Medulla oblongata (tissue), 1 donor: ENCODE measurements around the gene RNF213.

ENCODE experiments used
- DNase-seq: peaks from one replicate; pipeline ENCODE4 v3.0.0-alpha.2; 2015; ENCODE audit errors: extremely low spot score

RNF213 gene

DNA sequence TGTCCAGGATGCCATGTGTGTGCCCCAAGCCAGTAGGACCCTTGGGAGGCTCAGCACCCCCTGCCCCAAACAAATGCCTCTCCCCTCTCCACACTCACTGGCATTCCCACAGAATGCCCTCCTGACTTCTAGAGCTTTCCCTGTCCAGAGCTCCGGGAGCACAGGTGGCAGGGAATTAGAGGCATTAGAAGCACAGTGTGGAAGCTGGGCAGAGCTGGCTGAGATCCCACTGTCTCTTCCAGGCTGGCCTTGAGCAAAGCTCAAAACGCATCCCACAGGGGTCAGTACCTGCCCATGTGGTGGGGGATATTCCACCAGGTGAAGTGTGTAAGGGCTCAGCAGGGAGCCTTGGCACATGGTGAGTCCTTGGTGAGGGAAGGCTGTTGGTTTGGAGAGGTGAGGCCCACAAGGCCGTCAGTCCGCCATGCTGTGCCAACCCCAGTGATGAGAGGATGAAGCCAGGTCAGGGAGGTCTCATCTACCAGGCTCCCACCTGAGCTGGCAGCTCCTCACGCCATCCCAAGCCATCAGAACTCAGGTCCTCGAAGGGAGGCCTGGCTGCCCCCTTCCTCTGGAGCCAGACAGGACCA is 172.4 kb downstream of the RNF213 start:
- no peak for DNase-seq

DNA sequence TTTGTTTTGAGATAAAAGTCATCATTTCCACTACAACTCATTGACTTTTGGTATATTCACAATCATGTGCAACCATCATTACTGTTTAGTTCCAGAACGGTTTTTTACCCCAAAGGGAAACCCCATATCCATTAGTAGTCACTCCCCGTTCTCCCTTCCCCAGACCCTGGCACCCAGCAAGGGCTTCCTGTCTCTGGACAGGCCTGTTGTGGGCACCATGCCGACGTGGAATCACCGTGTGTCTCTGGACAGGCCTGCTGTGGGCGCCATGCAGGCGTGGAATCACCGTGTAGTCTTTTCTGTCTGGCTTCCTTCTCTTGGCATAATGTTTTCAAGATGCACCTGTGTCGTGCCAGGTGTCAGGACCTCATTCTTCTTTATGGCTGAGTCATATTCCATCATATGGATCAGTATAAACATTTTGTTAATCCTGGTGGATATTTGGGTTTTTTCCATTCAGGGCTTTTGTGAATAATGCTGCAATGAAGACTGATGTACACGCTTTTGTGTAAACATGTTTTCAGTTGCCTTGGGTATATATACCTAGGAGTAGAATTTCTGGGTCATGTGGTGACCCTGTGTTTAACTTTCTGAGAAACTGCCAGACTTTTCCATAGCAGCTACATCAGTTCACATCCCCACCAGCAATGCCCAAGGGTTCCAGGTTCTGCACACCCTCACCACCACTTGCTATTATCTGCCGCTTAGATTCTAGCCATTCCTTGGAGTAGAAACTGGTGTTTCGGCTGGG is 173.4 kb downstream of the RNF213 start:
- DNase-seq: no peak

DNA sequence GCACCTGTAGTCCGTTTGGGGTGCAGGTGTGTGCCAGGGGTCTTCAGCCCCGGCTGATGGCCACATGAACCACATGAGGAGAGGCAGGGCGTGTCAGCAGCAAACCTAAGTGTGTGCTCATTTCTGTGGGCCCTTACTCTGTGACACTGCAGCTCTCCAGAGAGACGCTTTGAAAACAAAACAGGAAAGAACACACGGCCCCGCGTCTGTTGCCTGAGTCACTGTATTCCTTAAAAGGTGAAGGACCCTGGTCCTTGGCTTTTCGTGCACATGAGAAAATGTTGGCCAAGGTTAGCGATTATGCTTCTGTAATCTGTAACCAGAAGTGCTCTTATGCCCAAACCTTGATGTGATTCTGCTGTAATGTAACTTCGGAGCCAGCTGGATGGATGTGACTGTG is 176.9 kb downstream of the RNF213 start:
- no peak for DNase-seq

- DNase-seq: no peak
These were observed 178.2 kb downstream of the RNF213 start for GRCh38 chr17:80438806-80439205.

DNA sequence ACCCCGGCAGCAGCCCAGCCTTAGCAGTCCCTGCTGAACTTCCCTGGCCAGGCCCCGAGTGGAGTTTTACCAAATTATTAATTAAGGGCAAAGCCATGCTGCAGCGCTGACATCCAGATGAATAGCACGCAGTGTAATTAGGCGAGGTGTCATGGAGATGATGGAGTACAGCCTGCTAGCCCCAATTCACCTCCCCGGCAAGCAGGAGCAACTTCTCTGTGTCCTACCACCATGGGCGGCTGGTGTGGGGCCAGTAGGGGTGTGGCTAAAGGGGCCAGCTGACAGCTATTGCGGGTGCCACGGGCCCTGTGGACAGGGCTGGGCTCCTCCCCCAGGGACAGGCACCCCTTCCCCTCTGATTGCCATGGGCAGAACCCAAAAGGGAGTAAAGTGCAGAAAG is 178.8 kb downstream of the RNF213 start:
- no peak for DNase-seq

DNA sequence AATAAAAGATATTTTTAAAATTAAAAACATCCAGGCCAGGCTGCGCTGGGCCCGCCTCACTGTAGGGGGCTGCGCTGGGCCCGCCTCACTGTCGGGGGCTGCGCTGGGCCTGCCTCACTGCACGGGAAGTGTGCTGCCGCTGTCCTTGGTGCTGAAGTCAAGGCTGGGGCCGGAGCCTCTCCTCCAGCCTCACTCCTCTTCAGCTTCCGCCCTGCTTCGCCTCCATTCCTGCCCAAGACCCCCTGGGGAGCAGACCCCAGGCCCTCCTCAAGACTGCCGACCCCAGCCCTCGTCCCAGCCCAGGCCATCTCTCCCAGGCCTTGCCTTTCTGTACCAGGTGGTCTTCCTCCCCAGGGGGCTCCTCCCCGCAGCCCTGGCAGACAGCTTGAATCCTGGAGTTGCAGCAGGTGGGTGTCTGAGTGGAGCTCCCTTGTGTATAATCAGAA is 180.5 kb downstream of the RNF213 start:
- DNase-seq: no peak

DNA sequence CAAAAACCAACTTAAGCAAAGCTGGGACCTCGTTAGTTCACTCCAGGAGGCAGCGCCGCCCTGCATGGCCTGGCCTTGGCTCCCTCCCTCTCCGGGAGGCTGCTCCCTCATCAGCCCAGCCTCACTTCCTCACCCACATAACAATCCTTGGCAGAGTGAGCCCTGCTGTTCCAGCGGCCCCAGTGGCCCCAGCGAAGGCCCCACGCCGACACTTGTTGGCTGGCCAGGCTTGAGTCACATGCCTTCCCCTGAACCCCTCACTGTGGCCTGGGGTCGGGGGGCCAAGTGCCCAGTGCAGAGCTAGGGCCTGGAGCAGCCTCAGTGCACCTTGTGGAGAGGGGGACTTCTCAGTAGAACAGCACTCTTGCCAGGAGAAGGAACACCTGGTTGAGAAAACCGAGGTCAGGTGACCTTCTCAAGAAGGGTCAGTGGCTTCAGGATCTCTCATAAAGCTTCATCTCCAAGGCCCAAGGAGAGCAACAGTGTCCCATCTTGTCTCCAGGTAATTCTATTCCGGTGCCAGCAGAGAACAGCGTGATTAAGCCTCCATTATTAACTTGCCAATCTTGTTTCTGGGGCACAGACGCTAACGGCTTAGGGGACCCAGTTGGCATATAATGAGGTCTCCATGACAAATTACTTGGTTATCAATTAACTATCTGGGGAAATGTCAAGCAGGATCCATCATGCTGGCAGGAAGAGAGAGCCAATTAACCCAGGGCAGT is 181.1 kb downstream of the RNF213 start:
- DNase-seq: no peak

- DNase-seq: no peak
These were observed 181.6 kb downstream of the RNF213 start for GRCh38 chr17:80442323-80442659.

DNA sequence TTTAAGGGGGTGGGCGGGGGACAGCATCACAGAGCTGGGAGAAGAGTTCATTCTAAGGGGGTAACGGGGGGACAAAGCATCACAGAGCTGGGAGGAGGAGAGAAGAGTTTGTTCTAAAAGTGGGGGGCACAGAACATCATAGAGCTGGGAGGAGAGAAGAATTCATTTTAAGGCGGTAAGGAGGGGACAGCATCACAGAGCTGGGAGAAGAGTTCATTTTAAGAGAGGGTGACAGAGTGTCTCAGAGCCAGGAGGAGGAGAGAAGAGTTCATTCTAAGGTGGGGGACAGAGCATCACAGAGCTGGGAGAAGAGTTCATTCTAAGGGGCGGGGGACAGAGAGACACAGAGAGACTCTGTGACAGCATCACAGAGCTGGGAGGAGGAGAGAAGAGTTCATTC is 182.1 kb downstream of the RNF213 start:
- no peak for DNase-seq

DNA sequence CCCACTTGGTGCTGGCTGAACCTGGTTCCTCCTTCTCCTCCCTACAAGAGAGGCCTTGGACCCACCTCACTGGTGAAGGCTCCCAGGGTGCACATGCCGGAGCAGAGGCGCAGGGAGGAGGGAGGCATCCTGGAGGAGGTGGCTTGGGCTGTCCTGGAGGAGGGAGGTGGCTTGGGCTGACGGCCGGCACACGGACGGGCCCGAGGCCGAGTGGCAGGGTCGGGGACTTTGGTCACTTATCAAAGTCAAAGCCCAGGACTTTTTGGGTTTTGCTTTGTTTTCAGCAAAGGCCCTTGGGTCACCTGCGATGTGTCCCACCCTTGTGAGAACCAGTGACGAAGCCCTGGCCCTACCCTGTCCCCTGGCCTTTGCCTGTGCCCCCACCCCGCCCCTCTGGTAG is 182.8 kb downstream of the RNF213 start:
- DNase-seq: no peak

GRCh38 chr17:80443916-80444643 is 183.4 kb downstream of the RNF213 start:
- no peak for DNase-seq

GRCh38 chr17:80444644-80444979 is 184.0 kb downstream of the RNF213 start:
- DNase-seq: no peak

GRCh38 chr17:80445007-80445725 is 184.5 kb downstream of the RNF213 start:
- DNase-seq: no peak

GRCh38 chr17:80445726-80446110 is 185.1 kb downstream of the RNF213 start:
- DNase-seq: no peak

DNA sequence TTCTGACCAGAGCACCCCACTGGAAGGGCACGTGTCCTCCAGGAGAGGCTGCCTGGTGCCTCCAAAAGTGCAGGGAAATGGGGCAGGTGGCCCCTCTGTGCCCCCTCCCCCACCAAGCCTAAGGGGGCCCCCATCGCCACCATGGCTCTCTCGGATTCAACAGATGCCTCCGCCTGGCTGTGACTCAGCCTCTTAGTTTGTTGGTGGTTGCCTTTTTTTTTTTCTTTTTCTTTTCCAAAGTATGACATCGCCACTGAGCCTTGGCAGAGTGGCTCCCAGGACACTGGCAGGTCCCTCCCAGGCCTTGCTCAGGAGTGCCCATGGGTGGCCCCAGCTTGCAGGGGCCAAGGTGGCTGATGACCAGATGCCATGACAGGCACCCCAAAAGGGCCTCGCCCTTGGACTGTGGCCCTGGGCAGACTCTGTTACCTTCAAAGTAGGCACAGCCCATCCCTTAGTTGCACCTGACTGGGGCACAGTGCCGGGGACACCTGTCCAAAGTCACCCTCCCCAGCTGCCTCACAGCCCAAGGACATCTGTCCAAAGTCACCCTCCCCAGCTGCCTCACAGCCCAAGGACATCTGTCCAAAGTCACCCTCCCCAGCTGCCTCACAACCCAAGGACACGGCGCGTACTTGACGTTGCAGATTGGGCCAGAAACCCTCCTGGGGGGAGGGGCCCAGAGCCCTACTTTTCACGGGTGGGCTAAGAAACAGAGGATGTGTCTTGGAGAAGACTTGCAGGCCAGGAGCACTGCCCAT is 186.2 kb downstream of the RNF213 start:
- DNase-seq: peak; percentile 45

DNA sequence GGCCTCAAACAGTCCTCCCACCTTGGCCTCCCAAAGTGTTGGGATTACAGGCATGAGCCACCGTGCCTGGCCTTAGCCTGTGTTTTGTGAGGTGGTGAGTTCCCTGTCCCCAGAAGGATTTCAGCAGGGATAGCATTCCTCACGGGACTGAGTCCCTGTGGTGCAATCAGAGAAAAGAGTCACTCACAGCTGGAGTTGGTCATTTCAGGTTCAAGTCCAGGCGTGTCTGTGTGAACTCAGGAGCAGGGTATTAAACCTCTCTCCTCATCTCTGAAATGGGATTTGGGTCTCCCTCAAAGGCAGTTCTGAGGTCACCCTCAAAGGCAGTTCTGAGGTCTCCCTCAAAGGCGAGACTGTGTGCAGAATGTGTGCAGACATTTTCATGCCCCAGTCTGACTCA is 187.1 kb downstream of the RNF213 start:
- DNase-seq: no peak
